HG02885 (cell line): ENCODE measurements around the gene ST6GAL2.

ENCODE experiments used
- ATAC-seq: cut with Tn5 transposase; IDR thresholded peaks from one replicate; pipeline ENCODE4 v1.9.1; 2021; ENCODE audit warnings: mild to moderate bottlenecking; ENCODE audit not compliant: unreplicated experiment, poor library complexity

ST6GAL2 gene

DNA sequence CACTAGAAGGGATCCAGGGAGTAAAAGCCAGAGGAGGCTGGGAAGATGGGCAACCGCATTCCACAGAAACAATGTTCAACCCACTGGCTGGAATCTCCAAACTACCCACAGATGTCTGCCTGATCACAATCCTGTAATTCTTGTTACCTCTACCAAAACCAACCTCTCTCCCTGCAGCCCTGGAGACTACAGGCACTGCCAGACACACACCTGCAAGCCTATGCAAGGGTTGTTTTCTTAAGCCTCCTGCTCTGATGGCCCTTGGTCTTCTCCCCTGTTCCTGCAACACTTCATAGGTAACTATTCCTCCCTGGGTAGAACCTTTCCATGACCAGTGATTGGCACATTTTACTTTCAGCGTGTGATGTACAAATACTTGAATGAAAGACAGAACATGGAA lies 21.9 kb downstream of the ST6GAL2 start:
- no peak for ATAC-seq

DNA sequence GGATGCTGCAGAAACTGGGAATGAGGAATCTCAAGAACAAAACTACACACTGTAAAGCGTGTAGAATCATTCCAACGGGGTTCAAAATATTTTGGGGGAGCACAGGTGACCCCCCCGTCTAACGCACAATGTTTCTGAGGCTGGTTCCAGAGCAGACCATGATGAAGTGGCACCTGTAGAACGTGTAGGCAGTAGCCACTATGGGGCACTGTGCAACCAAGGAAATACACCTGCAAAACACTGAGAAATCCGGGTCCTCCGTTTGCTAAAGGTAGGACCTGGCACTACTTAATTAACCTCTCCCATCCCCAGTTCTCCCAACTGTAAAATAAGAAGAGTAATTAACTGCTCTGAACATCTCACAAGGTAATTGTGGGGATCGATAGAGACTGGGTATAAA lies 22.6 kb downstream of the ST6GAL2 start:
- ATAC-seq: no peak

DNA sequence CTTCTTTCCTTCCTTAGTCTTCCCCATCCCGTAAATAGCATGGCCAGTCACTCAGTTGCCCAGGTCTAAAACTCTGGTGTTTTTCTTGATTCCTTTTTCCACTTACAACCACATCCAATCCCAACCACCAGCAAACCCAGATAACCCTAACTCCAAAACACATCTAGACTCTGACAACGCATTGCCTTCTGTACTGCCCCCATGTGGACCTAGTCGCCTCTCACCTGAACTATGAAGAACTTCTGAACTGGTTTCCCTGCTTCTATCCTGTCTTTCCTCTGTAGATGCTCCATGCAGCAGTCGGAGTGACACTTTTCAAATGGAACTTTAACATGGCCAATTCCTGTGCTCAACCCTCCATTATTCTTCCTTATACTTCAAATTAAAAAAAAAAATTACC lies 26.5 kb downstream of the ST6GAL2 start:
- no peak for ATAC-seq

- ATAC-seq: no peak
These were observed 27.2 kb downstream of the ST6GAL2 start for GRCh38 chr2:106858810-106859209.

- ATAC-seq: no peak
These were observed 28.0 kb downstream of the ST6GAL2 start for GRCh38 chr2:106857882-106858478.

GRCh38 chr2:106853631-106854030 lies 32.3 kb downstream of the ST6GAL2 start:
- no peak for ATAC-seq

DNA sequence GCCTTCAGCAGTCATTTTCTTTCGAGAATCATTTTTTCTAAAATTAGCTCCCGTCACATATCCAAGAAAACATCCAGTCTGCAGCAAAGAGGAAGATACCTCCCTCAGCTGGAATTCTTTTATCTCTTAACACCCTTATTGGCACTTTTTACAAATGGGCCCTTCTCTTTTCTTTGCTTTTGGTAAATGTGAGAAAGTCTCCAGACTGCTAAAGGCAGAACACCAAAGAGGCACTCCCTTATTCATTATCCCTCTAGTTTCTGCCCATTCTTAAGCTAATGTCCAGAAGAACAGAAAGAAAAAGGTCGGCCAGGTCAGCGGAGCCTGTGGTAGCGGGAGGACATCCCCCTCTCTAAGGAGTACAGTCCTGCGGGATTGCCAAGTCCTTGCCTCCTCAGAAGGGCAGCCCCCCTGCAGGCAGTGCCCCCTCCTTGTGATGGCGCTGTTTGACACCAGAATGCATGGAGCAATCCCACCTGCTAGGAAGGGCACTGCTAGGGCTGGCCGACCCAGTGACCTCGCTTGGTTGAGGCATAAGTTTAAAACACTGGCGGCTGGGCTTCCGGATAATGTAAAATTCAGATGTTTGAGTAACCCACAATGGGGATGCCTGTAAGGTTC lies 34.0 kb downstream of the ST6GAL2 start:
- ATAC-seq: no peak

DNA sequence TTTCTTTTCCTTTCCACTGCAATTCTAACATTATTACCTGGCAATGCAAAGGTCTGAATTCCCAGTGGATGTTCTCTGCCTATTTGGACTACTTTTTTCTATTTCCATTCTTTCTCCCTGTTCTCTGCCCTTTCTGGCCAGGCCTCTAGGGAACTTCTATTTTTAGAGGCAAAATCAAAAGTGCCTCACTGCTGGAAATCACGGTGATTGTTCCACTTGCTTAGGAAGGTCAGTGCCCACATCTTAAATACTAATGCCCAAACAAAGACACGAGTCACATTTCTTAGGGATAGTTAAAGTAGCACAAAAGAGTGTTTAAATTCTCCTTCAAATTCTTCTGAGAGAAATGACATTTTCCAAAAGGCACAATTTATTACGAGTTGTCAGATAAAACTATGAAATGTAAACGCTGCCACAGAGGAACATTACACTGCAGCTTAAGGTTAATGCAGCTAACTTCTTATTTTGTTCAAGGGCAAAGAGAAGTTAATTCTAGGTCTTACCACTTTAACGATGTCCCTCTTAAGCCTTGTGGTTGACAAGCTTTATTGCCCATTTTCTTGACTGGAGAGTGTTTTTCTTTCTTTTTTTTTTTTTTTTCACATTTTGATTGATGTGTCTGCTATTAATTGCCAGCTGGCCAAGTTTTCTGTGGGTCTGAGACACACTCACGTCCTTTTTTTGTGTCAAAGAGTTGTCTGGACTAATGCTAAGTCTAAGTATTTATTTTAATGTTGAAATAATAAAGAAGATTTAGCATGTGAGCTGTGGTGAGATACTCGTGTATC lies 34.7 kb downstream of the ST6GAL2 start:
- no peak for ATAC-seq

DNA sequence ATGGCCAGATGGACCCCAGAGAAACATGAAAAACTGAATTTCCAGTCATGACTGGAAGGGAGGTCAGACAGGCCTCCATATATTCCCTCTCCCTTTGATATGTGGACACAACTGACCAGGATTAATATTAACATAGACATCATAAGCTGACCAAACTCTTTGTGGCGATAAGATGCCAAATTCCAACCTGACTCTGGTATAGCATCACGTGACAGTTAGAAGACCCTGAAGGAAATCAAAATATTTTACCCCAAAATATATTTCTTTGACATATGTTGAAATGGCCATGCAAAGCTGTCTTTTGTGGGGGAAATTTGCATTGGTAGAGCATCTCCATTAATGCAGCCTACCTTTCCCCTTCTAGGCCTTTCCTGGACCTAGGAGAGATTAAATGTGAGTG lies 36.7 kb downstream of the ST6GAL2 start:
- ATAC-seq: no peak

DNA sequence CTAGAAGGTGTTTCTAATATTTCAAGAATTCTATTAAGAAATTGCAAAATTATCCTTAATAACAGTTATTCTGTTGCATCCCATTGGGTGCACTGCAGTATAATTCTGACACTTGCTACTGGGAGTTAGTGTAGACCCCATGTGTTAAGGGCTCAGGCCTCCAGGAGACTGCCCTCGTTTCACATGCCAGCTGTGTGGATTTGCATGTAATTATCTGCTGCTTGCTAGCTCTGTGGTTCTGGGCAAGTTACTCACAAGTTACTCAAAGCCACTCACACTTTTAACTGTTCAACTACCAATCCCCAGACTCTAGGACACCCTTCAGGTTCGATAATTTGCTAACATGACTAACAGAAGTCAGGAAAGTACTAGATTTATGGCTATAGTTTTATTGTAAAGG lies 38.6 kb downstream of the ST6GAL2 start:
- ATAC-seq: no peak

GRCh38 chr2:106845716-106846115 lies 40.3 kb downstream of the ST6GAL2 start:
- ATAC-seq: no peak

GRCh38 chr2:106843910-106844250 lies 42.1 kb downstream of the ST6GAL2 start:
- ATAC-seq: no peak

- ATAC-seq: no peak
These were observed 42.7 kb downstream of the ST6GAL2 start for GRCh38 chr2:106843001-106843909.

DNA sequence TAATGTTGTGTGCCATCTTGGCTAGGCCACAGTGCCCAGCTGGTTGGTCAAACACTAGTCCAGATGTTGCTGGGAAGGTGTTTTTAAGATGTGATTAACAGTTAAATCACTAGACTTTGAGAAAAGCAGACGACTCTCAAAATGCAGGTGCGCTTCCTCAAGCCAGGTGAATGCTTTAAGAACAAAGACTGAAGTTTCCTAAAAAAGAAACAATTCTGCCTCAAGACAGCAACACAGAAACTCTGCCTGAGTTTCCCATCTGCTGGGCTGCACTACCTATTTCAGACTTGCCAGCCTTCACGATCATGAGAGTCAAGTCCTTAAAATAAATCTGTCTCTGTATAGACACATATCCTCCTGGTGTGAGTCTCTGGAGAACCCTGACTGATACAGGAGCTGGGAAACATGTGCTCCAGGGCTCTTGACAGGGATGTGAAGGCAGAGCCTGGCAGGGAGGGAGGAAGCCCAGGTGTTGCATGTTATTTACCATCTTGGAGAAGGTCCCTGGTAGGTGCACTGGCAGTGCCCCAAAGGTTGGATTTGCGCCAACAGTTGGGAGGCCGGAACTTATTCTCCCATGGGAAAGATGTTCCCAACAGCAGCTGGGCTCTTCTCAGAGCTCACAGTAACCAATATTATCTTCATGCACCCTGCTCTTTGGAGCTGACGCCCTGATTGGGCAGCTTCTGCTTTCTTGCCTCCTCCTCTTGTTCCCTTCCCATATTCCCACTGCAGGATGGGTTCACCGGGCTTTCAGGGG lies 43.9 kb downstream of the ST6GAL2 start:
- no peak for ATAC-seq

DNA sequence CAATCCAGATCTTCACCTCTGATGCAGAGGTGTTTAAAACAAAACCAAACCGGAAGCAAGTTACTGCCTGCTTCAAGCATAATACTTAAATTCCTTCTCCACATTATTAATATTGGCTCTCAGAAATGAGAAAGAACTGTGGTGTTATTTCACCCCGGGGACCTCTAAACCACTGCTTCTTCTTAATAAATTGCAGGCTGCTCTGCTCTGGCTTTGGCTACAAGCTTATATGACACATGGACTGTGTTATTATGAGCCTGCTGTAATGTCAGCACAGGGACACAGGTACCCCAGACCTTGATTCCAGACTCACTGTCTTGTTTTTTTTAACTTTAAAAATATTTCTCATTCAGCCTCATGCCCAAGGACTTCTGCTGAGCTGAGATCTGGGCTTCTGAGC lies 45.1 kb downstream of the ST6GAL2 start:
- no peak for ATAC-seq

GRCh38 chr2:106839849-106840595 lies 45.9 kb downstream of the ST6GAL2 start:
- no peak for ATAC-seq

DNA sequence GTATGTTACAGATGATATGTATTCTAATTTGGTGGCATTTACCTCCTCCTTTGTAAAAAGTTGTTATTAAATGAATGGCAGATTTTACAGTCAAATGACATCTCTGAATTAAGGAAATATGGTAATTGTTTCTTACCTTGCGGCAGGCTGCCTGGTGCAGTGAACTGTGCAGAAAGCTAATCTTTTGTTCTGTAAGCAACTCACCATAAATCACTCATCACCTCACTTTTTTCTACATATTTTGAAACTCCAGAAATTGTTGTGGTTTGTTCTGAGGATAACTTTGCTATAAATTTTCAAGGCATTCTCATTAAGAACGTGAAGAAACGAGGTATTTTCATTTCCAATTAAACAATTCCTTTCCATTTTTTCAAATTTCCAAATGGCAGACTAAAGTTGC lies 52.7 kb downstream of the ST6GAL2 start:
- ATAC-seq: no peak

GRCh38 chr2:106831816-106832569 lies 54.0 kb downstream of the ST6GAL2 start:
- ATAC-seq: no peak

DNA sequence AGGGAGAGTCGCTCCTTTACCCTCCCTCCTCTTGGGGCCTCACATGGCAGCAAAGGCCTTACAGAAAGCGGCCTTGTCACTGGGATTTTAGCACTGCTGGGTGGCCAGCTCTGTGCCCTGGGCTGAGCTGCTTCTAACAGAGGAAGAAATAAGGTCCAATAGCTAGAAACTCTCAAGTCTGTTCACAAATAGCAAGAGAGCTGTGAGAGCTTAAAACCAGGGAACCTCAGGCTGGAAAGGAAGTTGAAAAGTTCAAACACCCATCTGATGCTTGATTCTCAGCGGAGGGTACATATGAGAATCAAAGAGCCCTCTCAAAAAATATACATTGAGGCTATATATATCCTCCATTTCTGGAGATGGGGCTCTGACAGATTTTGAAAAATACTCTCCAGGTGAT lies 54.7 kb downstream of the ST6GAL2 start:
- no peak for ATAC-seq
